ENCODE data around the gene PRG2. TPM values are rescaled to one million over a fixed set of nuclear protein-coding genes. Genes with fewer than 3 reads are reported as not detected.

The PRG2 gene
- total RNA-seq, 3 donors from 2014 or later: 0.24 TPM; not detected in 2

- intact Hi-C loops (cut with DNase I, micrococcal nuclease): no loop called here
- no peaks in the 10 kb centered on the region for H3K36me3 ChIP-seq (ENCODE audit: low read depth)
- H3K9me3 ChIP-seq: no peaks in the 10 kb centered on the region
- TF ChIP-seq CTCF (IDR thresholded peaks at IDR 0.05): no peak
- ATAC-seq: peak; percentile 75
- peaks cover 17% of the 10 kb centered on the region for H3K4me1 ChIP-seq (ENCODE audit: low read depth)
- peak within 1 kb of the TSS; percentile 9 for H3K4me3 ChIP-seq
- DNase-seq: peak; percentile 56 to 83 (median 78)
These were observed 36.7 kb upstream of the PRG2 start, which contains the start of gene SLC43A3 for GRCh38 chr11:57426929-57427726. Gene SLC43A3, minus strand, starts transcription at chr11:57427121. Its CDS starts 949 bp downstream, at chr11:57426172.

GRCh38 chr11:57426439-57426928 lies 36.0 kb upstream of the PRG2 start:
- DNase-seq (no peak), ATAC-seq (no peak)
- no peak for TF ChIP-seq CTCF (IDR thresholded peaks at IDR 0.05)
- Histone ChIP-seq H3K36me3 (ENCODE audit: low read depth) (no peaks in the 10 kb centered on the region), H3K4me1 (ENCODE audit: low read depth) (peaks cover 17% of the 10 kb centered on the region), H3K4me3 (peak overlapping the region; percentile 9), H3K9me3 (no peaks in the 10 kb centered on the region)
- intact Hi-C loops (cut with DNase I, micrococcal nuclease): no loop called here

GRCh38 chr11:57425565-57426438 lies 35.4 kb upstream of the PRG2 start:
- H3K9me3 ChIP-seq: no peaks in the 10 kb centered on the region
- DNase-seq: peak; percentile 28 to 65 (median 48)

GRCh38 chr11:57424792-57425564 lies 34.5 kb upstream of the PRG2 start:
- Histone ChIP-seq H3K36me3 (ENCODE audit: low read depth) (no peaks in the 10 kb centered on the region), H3K4me1 (ENCODE audit: low read depth) (peaks cover 17% of the 10 kb centered on the region), H3K9me3 (no peaks in the 10 kb centered on the region), H3K4me3 (no peak overlapping the region)
- peak; percentile 52 to 80 (median 64) for DNase-seq
- ATAC-seq: peak; percentile 78
- no peak for TF ChIP-seq CTCF (IDR thresholded peaks at IDR 0.05)
- intact Hi-C loops (cut with DNase I, micrococcal nuclease): no loop called here

More at GRCh38 chr11:57425565-57426438, 35.4 kb upstream of the PRG2 start:
- TF ChIP-seq CTCF (IDR thresholded peaks at IDR 0.05): no peak
- Histone ChIP-seq H3K4me1 (ENCODE audit: low read depth) (peaks cover 17% of the 10 kb centered on the region), H3K36me3 (ENCODE audit: low read depth) (no peaks in the 10 kb centered on the region), H3K4me3 (no peak overlapping the region)
- intact Hi-C loops (cut with DNase I, micrococcal nuclease): no loop called here
- peak; percentile 3 for ATAC-seq
